ENCODE measurements around the gene BLM.
A peak's percentile ranks its signal among the peaks of the same experiment; 100 is the strongest.
"Not testable (repeated sequence)": the region's sequence is repeated elsewhere in the genome, so short reads cannot be mapped to it uniquely, and the experiment has no call there.

Gene BLM

DNA sequence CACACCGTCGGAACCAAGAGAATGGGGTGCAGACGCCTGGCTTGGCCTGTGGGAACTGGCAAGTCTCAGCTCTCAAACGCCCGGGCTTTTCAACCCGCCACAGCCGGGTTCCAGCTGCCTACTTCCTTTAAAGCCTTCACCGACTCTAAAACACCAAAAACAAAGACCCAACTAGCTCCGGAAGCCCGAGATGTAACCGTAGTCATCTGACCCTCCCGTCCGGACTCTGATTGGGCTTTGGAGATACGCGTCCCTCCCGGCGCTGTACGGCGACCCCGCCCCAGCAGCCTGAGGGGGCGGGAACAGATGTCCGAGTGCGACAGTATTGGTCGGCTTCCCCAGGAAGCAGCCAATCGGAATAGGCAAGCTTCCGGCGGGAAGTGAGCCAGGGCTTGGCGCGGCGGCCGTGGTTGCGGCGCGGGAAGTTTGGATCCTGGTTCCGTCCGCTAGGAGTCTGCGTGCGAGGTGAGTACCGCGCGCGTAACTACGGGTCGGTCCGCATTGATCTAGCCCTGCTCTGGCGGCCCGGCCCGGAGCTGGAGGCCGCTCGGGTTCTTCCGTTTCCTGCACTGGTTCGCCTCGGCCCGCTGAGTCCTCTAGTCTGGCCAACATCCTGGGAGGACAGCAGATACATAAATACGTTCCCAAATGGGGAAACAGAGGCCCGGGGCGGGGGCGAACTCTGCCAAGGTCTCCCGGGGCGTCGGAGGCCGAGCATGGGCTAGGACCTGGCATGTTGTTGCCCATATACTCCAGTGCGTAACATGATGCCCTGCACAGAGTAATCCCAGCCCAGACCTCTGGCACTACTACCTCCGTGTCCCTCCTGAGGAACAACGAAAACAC lies at the start of gene BLM:
BLM (plus strand) TSS at position 371 of the 846 bp plus-strand sequence. CDS start 30,047 bp downstream, outside the sequence.
- Histone ChIP-seq H3K27me3 (ENCODE audit: control insufficient read depth, insufficient read depth, low read length) (no peaks in the 10 kb centered on the region), H3K4me3 (ENCODE audit: low read depth, low read length) (peak within 1 kb of the TSS; percentile 79), H3K9me3 (ENCODE audit: control insufficient read depth, insufficient read depth, low read length) (no peaks in the 10 kb centered on the region), H3K4me1 (ENCODE audit: control insufficient read depth, insufficient read depth, low read length) (no peaks in the 10 kb centered on the region), H3K27ac (ENCODE audit: low read depth, low read length) (peak within 1 kb of the TSS; percentile 92), H3K36me3 (ENCODE audit: control insufficient read depth, insufficient read depth, low read length) (peaks cover 4% of the 10 kb centered on the region; the same call in 1 of the 2 replicates), H3K9ac (ENCODE audit: low read depth, low read length) (peak within 1 kb of the TSS; percentile 89)

DNA sequence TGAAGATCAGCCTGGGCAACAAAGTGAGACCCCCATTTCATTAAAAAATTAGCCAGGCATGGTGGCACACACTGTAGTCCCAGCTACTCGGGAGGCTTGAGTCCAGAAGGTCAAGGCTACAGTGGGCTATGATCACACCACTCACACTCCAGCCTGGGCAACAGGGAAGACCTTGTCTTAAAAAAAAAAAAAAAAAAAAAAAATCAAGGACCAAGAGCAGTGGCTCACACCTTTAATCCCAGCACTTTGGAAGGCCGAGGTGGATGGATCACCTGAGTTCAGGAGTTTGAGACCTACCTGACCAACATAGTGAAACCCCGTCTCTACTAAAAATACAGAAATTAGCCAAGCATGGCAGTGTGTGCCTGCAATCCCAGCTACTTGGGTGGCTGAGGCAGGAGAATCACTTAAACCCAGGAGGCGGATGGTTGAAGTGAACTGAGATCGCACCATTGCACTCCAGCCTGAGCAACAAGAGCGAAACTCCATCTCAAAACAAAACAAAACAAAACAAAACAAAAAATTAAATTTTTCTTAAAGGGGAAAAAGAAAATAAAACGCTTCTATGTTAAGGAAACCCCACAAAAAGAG lies 49.3 kb upstream of the BLM start:
- H3K4me3 ChIP-seq (ENCODE audit: low read depth, low read length); H3K27me3 ChIP-seq (ENCODE audit: control insufficient read depth, insufficient read depth, low read length); H3K9me3 ChIP-seq (ENCODE audit: control insufficient read depth, insufficient read depth, low read length); H3K36me3 ChIP-seq (ENCODE audit: control insufficient read depth, insufficient read depth, low read length); H3K4me1 ChIP-seq (ENCODE audit: control insufficient read depth, insufficient read depth, low read length); H3K27ac ChIP-seq (ENCODE audit: low read depth, low read length); H3K9ac ChIP-seq (ENCODE audit: low read depth, low read length): not testable (repeated sequence)

- not testable (repeated sequence) for H3K36me3 ChIP-seq (ENCODE audit: control insufficient read depth, insufficient read depth, low read length); H3K27me3 ChIP-seq (ENCODE audit: control insufficient read depth, insufficient read depth, low read length); H3K4me3 ChIP-seq (ENCODE audit: low read depth, low read length); H3K4me1 ChIP-seq (ENCODE audit: control insufficient read depth, insufficient read depth, low read length); H3K27ac ChIP-seq (ENCODE audit: low read depth, low read length); H3K9me3 ChIP-seq (ENCODE audit: control insufficient read depth, insufficient read depth, low read length); H3K9ac ChIP-seq (ENCODE audit: low read depth, low read length)
Measured at GRCh38 chr15:90670631-90671030, 46.5 kb upstream of the BLM start.

GRCh38 chr15:90671216-90671615 lies 45.9 kb upstream of the BLM start:
- Histone ChIP-seq H3K27me3 (ENCODE audit: control insufficient read depth, insufficient read depth, low read length) (no peaks in the 10 kb centered on the region), H3K27ac (ENCODE audit: low read depth, low read length) (no peak overlapping the region)

GRCh38 chr15:90673357-90673756 lies 43.8 kb upstream of the BLM start:
- H3K9ac ChIP-seq (ENCODE audit: low read depth, low read length); H3K36me3 ChIP-seq (ENCODE audit: control insufficient read depth, insufficient read depth, low read length); H3K9me3 ChIP-seq (ENCODE audit: control insufficient read depth, insufficient read depth, low read length); H3K27me3 ChIP-seq (ENCODE audit: control insufficient read depth, insufficient read depth, low read length); H3K27ac ChIP-seq (ENCODE audit: low read depth, low read length); H3K4me3 ChIP-seq (ENCODE audit: low read depth, low read length); H3K4me1 ChIP-seq (ENCODE audit: control insufficient read depth, insufficient read depth, low read length): not testable (repeated sequence)

More at GRCh38 chr15:90671216-90671615, 45.9 kb upstream of the BLM start:
- Histone ChIP-seq H3K4me3 (ENCODE audit: low read depth, low read length) (no peak overlapping the region), H3K36me3 (ENCODE audit: control insufficient read depth, insufficient read depth, low read length) (no peaks in the 10 kb centered on the region), H3K9me3 (ENCODE audit: control insufficient read depth, insufficient read depth, low read length) (no peaks in the 10 kb centered on the region), H3K9ac (ENCODE audit: low read depth, low read length) (no peak overlapping the region), H3K4me1 (ENCODE audit: control insufficient read depth, insufficient read depth, low read length) (no peaks in the 10 kb centered on the region)

DNA sequence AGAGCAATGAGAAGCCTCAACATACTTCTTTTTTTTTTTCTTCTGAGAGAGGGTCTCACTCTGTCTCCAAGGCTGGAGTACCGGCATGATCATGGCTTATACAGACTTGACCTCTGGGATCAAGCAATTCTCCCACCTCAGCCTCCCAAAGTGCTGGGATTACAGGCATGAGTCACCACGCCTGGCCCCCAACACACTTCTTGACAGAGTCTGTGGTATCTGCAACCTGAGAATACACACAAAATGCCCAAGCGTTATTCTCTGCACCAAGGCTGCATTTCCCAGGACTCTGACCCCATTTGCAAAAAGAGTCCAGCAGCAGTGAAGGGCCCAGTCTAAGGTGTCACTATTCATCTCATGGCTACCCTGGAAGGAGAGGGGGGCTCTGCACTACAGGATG lies 42.7 kb upstream of the BLM start:
- Histone ChIP-seq H3K27ac (ENCODE audit: low read depth, low read length) (no peak overlapping the region), H3K9me3 (ENCODE audit: control insufficient read depth, insufficient read depth, low read length) (no peaks in the 10 kb centered on the region), H3K9ac (ENCODE audit: low read depth, low read length) (no peak overlapping the region), H3K4me1 (ENCODE audit: control insufficient read depth, insufficient read depth, low read length) (no peaks in the 10 kb centered on the region), H3K36me3 (ENCODE audit: control insufficient read depth, insufficient read depth, low read length) (no peaks in the 10 kb centered on the region), H3K4me3 (ENCODE audit: low read depth, low read length) (no peak overlapping the region), H3K27me3 (ENCODE audit: control insufficient read depth, insufficient read depth, low read length) (no peaks in the 10 kb centered on the region)

- Histone ChIP-seq H3K4me1 (ENCODE audit: control insufficient read depth, insufficient read depth, low read length) (no peaks in the 10 kb centered on the region), H3K4me3 (ENCODE audit: low read depth, low read length) (no peak overlapping the region), H3K9ac (ENCODE audit: low read depth, low read length) (no peak overlapping the region), H3K36me3 (ENCODE audit: control insufficient read depth, insufficient read depth, low read length) (no peaks in the 10 kb centered on the region), H3K27ac (ENCODE audit: low read depth, low read length) (no peak overlapping the region), H3K9me3 (ENCODE audit: control insufficient read depth, insufficient read depth, low read length) (no peaks in the 10 kb centered on the region), H3K27me3 (ENCODE audit: control insufficient read depth, insufficient read depth, low read length) (no peaks in the 10 kb centered on the region)
Measured at GRCh38 chr15:90675464-90675863, 41.7 kb upstream of the BLM start.

GRCh38 chr15:90677807-90678790 lies 39.0 kb upstream of the BLM start:
- Histone ChIP-seq H3K36me3 (ENCODE audit: control insufficient read depth, insufficient read depth, low read length) (no peaks in the 10 kb centered on the region), H3K4me1 (ENCODE audit: control insufficient read depth, insufficient read depth, low read length) (no peaks in the 10 kb centered on the region), H3K27ac (ENCODE audit: low read depth, low read length) (no peak overlapping the region), H3K27me3 (ENCODE audit: control insufficient read depth, insufficient read depth, low read length) (no peaks in the 10 kb centered on the region), H3K9ac (ENCODE audit: low read depth, low read length) (no peak overlapping the region), H3K9me3 (ENCODE audit: control insufficient read depth, insufficient read depth, low read length) (no peaks in the 10 kb centered on the region), H3K4me3 (ENCODE audit: low read depth, low read length) (no peak overlapping the region)

DNA sequence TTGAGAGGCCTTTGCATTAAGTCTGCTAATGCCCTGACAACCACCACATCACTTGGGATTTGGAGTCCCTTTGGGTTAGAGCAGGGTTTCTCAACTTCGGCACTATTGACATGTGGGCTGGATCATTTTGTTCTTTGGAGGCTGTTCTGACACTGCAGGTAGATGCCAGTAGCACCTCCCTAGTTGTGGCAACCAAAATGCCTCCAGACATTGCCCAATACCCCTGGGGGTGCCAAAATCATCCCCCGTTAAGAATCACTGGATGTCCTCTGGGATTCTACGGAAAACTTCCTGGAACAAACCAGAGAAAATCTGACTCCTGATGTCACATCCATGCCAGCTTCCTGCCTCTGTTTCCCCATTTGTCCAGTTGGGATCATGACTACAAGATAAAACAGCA lies 37.2 kb upstream of the BLM start:
- Histone ChIP-seq H3K9me3 (ENCODE audit: control insufficient read depth, insufficient read depth, low read length) (no peaks in the 10 kb centered on the region), H3K4me3 (ENCODE audit: low read depth, low read length) (no peak overlapping the region), H3K27me3 (ENCODE audit: control insufficient read depth, insufficient read depth, low read length) (no peaks in the 10 kb centered on the region), H3K27ac (ENCODE audit: low read depth, low read length) (no peak overlapping the region), H3K9ac (ENCODE audit: low read depth, low read length) (no peak overlapping the region), H3K36me3 (ENCODE audit: control insufficient read depth, insufficient read depth, low read length) (no peaks in the 10 kb centered on the region), H3K4me1 (ENCODE audit: control insufficient read depth, insufficient read depth, low read length) (no peaks in the 10 kb centered on the region)

DNA sequence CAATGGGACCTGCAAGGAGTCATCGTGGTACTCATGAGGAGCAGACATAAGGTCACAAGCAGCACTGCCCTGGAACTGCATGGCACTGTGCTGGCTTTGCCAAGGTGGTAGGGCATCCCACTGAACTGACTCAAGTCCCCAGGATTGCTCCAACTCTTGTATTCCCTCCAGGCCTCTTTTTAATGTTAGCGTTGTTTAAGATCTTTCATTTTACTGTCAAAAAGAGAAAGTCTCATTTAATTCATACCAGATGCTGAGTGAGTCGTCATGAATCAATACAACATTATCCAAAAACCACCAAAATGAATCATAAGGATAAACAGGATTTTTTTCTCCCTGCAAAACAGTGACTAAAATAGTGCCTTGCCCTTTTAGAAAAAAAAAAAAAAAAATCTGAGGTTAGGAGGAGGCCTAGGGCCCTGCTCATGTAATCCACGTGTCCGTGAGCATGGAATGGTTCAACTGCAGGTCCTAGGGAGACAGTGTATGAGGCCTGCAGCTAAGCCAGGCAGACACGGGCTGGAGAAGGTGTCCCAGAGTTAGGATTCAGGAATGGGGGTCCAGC lies 36.7 kb upstream of the BLM start:
- no peaks in the 10 kb centered on the region for H3K9me3 ChIP-seq (ENCODE audit: control insufficient read depth, insufficient read depth, low read length)
- no peak overlapping the region for H3K4me3 ChIP-seq (ENCODE audit: low read depth, low read length)
- no peaks in the 10 kb centered on the region for H3K27me3 ChIP-seq (ENCODE audit: control insufficient read depth, insufficient read depth, low read length)
- H3K9ac ChIP-seq (ENCODE audit: low read depth, low read length) = no peak overlapping the region
- H3K27ac ChIP-seq (ENCODE audit: low read depth, low read length) = no peak overlapping the region
- H3K4me1 ChIP-seq (ENCODE audit: control insufficient read depth, insufficient read depth, low read length) = no peaks in the 10 kb centered on the region
- H3K36me3 ChIP-seq (ENCODE audit: control insufficient read depth, insufficient read depth, low read length) = no peaks in the 10 kb centered on the region

Measured in HUES48 (cell line).